AG04450 (cell line): ENCODE data around the gene HPS6. TPM values are rescaled to one million over a fixed set of nuclear protein-coding genes. Genes with fewer than 3 reads are reported as not detected.

Source experiments
- CTCF ChIA-PET: fragments of 300-600, 350-600 bp; formaldehyde crosslinking; extraction: SDS; loops from one replicate; lab custom pipeline; 2022; ENCODE audit warnings: antibody characterized with exemption, inconsistent platforms; lab: Charles Lee
- POLR2A ChIA-PET: fragments of 350-600 bp; formaldehyde crosslinking; extraction: SDS; loops from one replicate; lab custom pipeline; 2021; ENCODE audit warnings: antibody characterized with exemption, inconsistent platforms; lab: Yijun Ruan, JAX
- DNase-seq: peaks from one replicate; pipeline ENCODE4 v3.0.0-alpha.2; 2011; ENCODE audit warnings: low read depth, low spot score
- H3K27ac ChIP-seq: one replicate; pipeline ENCODE4 v1.5.1; 2012; ENCODE audit warnings: low read depth, low read length, control low read depth
- H3K27me3 ChIP-seq: one replicate; pipeline ENCODE4 v1.6.0; 2012; ENCODE audit warnings: low read length; ENCODE audit not compliant: control insufficient read depth, insufficient read depth
- H3K4me3 ChIP-seq: 2 replicates; pipeline ENCODE4 v1.5.1; 2011; ENCODE audit warnings: mild to moderate bottlenecking, low read depth, low read length, control low read depth
- H3K9me3 ChIP-seq: 2 replicates; pipeline ENCODE4 v1.5.1; 2012; ENCODE audit warnings: low read length; ENCODE audit not compliant: control insufficient read depth, insufficient read depth
- polyA plus RNA-seq: library from polyadenylated mRNA; depleted of rRNA; stranded (reverse); fragments of >200 nt; gene quantifications from 2 replicates; pipeline ENCODE4 v1.2.3, GENCODE V29; 2011
- TF ChIP-seq, protein P1 (sequence below): IDR thresholded peaks from 2 replicates; pipeline ENCODE4 v1.5.1; 2011; ENCODE audit warnings: low read depth, low read length, control low read depth, inconsistent platforms

Gene HPS6
- polyA plus RNA-seq, 1 experiment: 6.4 TPM

DNA sequence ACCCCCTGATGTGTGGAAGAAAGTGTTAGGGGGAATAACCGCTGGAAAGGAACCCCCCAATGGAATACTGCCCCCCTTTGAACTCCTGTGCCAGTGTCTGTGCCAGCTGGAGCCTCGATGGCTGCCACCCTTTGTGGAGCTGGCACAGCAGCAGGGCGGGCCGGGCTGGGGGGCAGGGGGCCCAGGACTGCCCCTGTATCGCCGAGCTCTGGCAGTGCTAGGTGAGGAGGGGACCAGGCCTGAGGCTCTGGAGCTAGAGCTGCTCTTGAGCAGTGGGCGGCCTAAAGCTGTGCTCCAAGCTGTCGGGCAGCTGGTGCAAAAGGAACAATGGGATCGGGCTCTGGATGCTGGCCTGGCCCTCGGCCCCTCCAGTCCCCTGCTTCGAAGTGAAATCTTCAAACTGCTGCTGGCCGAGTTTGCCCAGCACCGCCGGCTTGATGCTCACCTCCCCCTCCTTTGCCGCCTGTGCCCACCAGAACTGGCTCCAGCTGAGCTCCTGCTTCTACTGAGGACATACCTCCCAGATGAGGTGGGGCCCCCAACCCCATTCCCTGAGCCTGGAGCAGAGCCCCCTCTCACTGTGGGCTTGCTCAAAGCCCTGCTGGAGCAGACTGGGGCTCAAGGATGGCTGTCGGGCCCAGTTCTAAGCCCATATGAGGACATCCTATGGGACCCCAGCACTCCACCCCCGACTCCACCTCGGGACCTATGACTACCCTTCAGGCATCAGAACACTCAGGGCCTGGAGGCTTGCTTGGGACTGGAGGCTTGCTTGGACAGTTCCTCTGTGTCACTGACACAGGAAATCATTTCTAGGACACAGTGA lies 2.2 kb downstream of the HPS6 start:
- DNase-seq: no peak
- Histone ChIP-seq H3K27me3 (no peaks in the 10 kb centered on the region), H3K27ac (no peak overlapping the region), H3K9me3 (no peaks in the 10 kb centered on the region; the same call in 1 of the 2 replicates), H3K4me3 (no peak overlapping the region)
- CTCF ChIA-PET: interaction anchor here (0.6 to 2.9 kb wide), 4 partner anchors 226 to 286 kb away, joined by 3 to 17 read pairs (median 8); no protein-coding TSS in a partner anchor
- POLR2A ChIA-PET: interaction anchor here (1.6 kb wide), 1 partner anchor 47 kb away, joined by 4 read pairs; no protein-coding TSS in a partner anchor
- TF ChIP-seq, protein P1, sequence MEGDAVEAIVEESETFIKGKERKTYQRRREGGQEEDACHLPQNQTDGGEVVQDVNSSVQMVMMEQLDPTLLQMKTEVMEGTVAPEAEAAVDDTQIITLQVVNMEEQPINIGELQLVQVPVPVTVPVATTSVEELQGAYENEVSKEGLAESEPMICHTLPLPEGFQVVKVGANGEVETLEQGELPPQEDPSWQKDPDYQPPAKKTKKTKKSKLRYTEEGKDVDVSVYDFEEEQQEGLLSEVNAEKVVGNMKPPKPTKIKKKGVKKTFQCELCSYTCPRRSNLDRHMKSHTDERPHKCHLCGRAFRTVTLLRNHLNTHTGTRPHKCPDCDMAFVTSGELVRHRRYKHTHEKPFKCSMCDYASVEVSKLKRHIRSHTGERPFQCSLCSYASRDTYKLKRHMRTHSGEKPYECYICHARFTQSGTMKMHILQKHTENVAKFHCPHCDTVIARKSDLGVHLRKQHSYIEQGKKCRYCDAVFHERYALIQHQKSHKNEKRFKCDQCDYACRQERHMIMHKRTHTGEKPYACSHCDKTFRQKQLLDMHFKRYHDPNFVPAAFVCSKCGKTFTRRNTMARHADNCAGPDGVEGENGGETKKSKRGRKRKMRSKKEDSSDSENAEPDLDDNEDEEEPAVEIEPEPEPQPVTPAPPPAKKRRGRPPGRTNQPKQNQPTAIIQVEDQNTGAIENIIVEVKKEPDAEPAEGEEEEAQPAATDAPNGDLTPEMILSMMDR: no peak

DNA sequence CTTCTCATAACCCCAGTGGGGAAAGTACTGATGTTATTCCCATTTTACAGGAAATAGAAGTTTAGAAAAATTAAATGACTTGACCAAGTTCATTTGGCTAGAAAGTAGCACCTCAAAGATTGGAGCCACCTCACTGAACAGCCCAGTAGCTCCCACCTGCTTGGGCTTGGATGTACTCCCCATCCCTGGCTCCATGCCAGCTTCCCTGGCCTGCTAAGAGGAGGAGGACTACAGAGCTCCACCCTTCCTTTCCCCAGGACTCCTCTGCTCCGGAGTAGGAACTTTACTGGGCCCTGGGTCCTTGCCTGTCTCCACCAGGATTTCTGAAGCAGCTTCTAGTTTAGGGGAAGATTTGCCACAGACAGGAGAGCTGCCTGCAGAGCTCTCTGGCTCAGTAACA lies 3.1 kb downstream of the HPS6 start:
- ChIA-PET POLR2A (interaction anchor here (0.6 kb wide), 1 partner anchor 215 kb away, joined by 3 read pairs; no protein-coding TSS in a partner anchor), CTCF (interaction anchor here (0.6 to 2.9 kb wide), 3 partner anchors 28 to 248 kb away, joined by 3 to 17 read pairs (median 3); no protein-coding TSS in a partner anchor)
- DNase-seq: no peak
- TF ChIP-seq, protein P1: no peak
- Histone ChIP-seq H3K27ac (no peak overlapping the region), H3K27me3 (no peaks in the 10 kb centered on the region), H3K9me3 (no peaks in the 10 kb centered on the region; the same call in 1 of the 2 replicates), H3K4me3 (no peak overlapping the region)

GRCh38 chr10:102069071-102069470 lies 3.9 kb downstream of the HPS6 start:
- POLR2A ChIA-PET: interaction anchor here (0.6 kb wide), 1 partner anchor 46 kb away, joined by 3 read pairs; no protein-coding TSS in a partner anchor
- no peaks in the 10 kb centered on the region; the same call in 1 of the 2 replicates for H3K9me3 ChIP-seq
- no peak overlapping the region for H3K27ac ChIP-seq
- no peak for DNase-seq
- no peak overlapping the region for H3K4me3 ChIP-seq
- CTCF ChIA-PET: interaction anchor here (1.0 to 2.9 kb wide), 3 partner anchors 29 to 229 kb away, joined by 3 to 17 read pairs (median 7); no protein-coding TSS in a partner anchor
- TF ChIP-seq, protein P1: no peak
- H3K27me3 ChIP-seq: no peaks in the 10 kb centered on the region

- ChIA-PET POLR2A (interaction anchor here (1.2 kb wide), 1 partner anchor 232 kb away, joined by 3 read pairs; no protein-coding TSS in a partner anchor), CTCF (interaction anchor here (0.5 to 4.6 kb wide), 59 partner anchors 9 to 1032 kb away, joined by 3 to 51 read pairs (median 5); partner anchors contain the start of genes ARMH3 and OGA)
- H3K27me3 ChIP-seq: no peaks in the 10 kb centered on the region
Observed at GRCh38 chr10:102072673-102073527, 7.8 kb downstream of the HPS6 start.

More at GRCh38 chr10:102072673-102073527, 7.8 kb downstream of the HPS6 start:
- TF ChIP-seq, protein P1: peak; percentile 97
- peak; percentile 59 for DNase-seq
- H3K4me3 ChIP-seq: no peak overlapping the region
- H3K27ac ChIP-seq: no peak overlapping the region
- no peaks in the 10 kb centered on the region for H3K9me3 ChIP-seq
